ENCODE measurements around the gene SKOR1. TPM values are rescaled to one million over a fixed set of nuclear protein-coding genes. Genes with fewer than 3 reads are reported as not detected.

SKOR1 gene
- total and polyA plus RNA-seq, 10 of the 15 experiments (the other 5 are each of a cell fraction or from before 2014, with no cell fraction given): 0.04 to 0.36 (median 0.10) TPM; not detected in 4

- no peak for TF ChIP-seq ETV6 (conservative IDR thresholded peaks at IDR 0.05 in 1 of 2, IDR thresholded peaks at IDR 0.05 in 1 of 2; ENCODE audit: borderline replicate concordance in 1 of 2, low read depth in 1 of 2)
- 0 out of 2 replicates have a peak, but pooled peaks have one; percentile 26 for TF ChIP-seq SREBF1 (IDR thresholded peaks at IDR 0.05; ENCODE audit: low read length)
- no peak; the same call in 1 of the 2 replicates for TF ChIP-seq SIN3A (IDR thresholded peaks at IDR 0.05; ENCODE audit: low read depth, low read length)
- TF ChIP-seq PBX3 (IDR thresholded peaks at IDR 0.05; ENCODE audit: insufficient replicate concordance, low read depth, low read length): no peak
- peak; percentile 19; the same call in 1 of the 2 replicates for TF ChIP-seq PML (IDR thresholded peaks at IDR 0.05; ENCODE audit: low read length)
- peak; percentile 95 for TF ChIP-seq ZSCAN29 (IDR thresholded peaks at IDR 0.05)
- no peak for TF ChIP-seq MTA3 (IDR thresholded peaks at IDR 0.05; ENCODE audit: borderline replicate concordance, low read length)
- 0 out of 2 replicates have a peak, but pooled peaks have one; percentile 34 for TF ChIP-seq ZBED1 (IDR thresholded peaks at IDR 0.05; ENCODE audit: borderline replicate concordance)
- TF ChIP-seq ELK1 (IDR thresholded peaks at IDR 0.05; ENCODE audit: low read depth, low read length): no peak
- no peak for TF ChIP-seq ZBTB11 (CRISPR knock-in tag; IDR thresholded peaks at IDR 0.05)
- TF ChIP-seq BCL3 (IDR thresholded peaks at IDR 0.05; ENCODE audit: borderline replicate concordance, insufficient read depth, low read depth, low read length, poor library complexity, severe bottlenecking): no peak
- TF ChIP-seq MLLT1 (IDR thresholded peaks at IDR 0.05): no peak
- peak; percentile 65; the same call in 1 of the 2 replicates for TF ChIP-seq ATF2 (IDR thresholded peaks at IDR 0.05; ENCODE audit: low read length)
- TF ChIP-seq NBN (IDR thresholded peaks at IDR 0.05): no peak; the same call in 1 of the 2 replicates
- peak; percentile 87; the same call in 1 of the 2 replicates for TF ChIP-seq TAF1 (IDR thresholded peaks at IDR 0.05; ENCODE audit: borderline replicate concordance, low read depth, low read length)
- TF ChIP-seq YY1 (IDR thresholded peaks at IDR 0.05; ENCODE audit: low read depth, low read length): peak; percentile 66
- TF ChIP-seq STAT3 (IDR thresholded peaks at IDR 0.05; ENCODE audit: low read depth, low read length): no peak
These were observed 14.8 kb downstream of the SKOR1 start, which contains the start of gene RNU6-1 (continued) for GRCh38 chr15:67839929-67840748.

Measured in GM12878 (cell line).